Karpas-422 (cell line): ENCODE measurements around the gene DGKB. TPM values are rescaled to one million over a fixed set of nuclear protein-coding genes. Genes with fewer than 3 reads are reported as not detected.

Source experiments
- DNase-seq: peaks from one replicate; pipeline ENCODE4 v3.0.0-alpha.2; 2015
- H2AFZ ChIP-seq: fragments of 200-600 bp; sonication (generic); 2 replicates; pipeline ENCODE4 v1.6.1; 2014; ENCODE audit warnings: antibody characterized with exemption, low read length, mixed read lengths
- H3K27ac ChIP-seq: fragments of 200-600 bp; sonication (generic); 2 replicates; pipeline ENCODE4 v1.5.1; 2014; ENCODE audit warnings: mild to moderate bottlenecking, low read length, moderate library complexity
- H3K27me3 ChIP-seq: fragments of 200-600 bp; sonication (generic); 2 replicates; pipeline ENCODE4 v1.6.1; 2014; ENCODE audit warnings: low read length, mixed read lengths
- H3K36me3 ChIP-seq: fragments of 200-600 bp; sonication (generic); 2 replicates; pipeline ENCODE4 v1.6.1; 2014; ENCODE audit warnings: low read length, mixed read lengths; ENCODE audit not compliant: insufficient read depth
- H3K4me1 ChIP-seq: fragments of 200-600 bp; sonication (generic); 2 replicates; pipeline ENCODE4 v1.6.1; 2014; ENCODE audit warnings: mild to moderate bottlenecking, low read length, mixed read lengths
- H3K4me2 ChIP-seq: fragments of 200-600 bp; sonication (generic); 2 replicates; pipeline ENCODE4 v1.6.1; 2014; ENCODE audit warnings: low read length, low read depth, mild to moderate bottlenecking; ENCODE audit not compliant: poor library complexity, severe bottlenecking
- H3K4me3 ChIP-seq: fragments of 200-600 bp; sonication (generic); 2 replicates; pipeline ENCODE4 v1.5.1; 2014; ENCODE audit warnings: mild to moderate bottlenecking, antibody characterized with exemption, low read length, mixed read lengths
- H3K79me2 ChIP-seq: fragments of 200-600 bp; sonication (generic); 2 replicates; pipeline ENCODE4 v1.6.1; 2014; ENCODE audit warnings: mild to moderate bottlenecking, low read length, mixed read lengths
- H3K9ac ChIP-seq: fragments of 200-600 bp; sonication (generic); 2 replicates; pipeline ENCODE4 v1.6.0; 2014; ENCODE audit warnings: low read length
- H3K9me2 ChIP-seq: fragments of 200-600 bp; sonication (generic), shearing (Covaris generic); replicated peaks from 2 replicates; pipeline ENCODE4 v1.6.0; 2014; ENCODE audit warnings: mild to moderate bottlenecking, low read length, moderate library complexity; ENCODE audit not compliant: insufficient read depth
- H3K9me3 ChIP-seq: fragments of 300-700, 200-600 bp; sonication (generic); 2 replicates; pipeline ENCODE4 v1.6.1; 2014; ENCODE audit warnings: low read length, mixed read lengths
- H4K20me1 ChIP-seq: fragments of 200-600 bp; sonication (generic); 2 replicates; pipeline ENCODE4 v1.6.1; 2014; ENCODE audit warnings: mild to moderate bottlenecking, antibody characterized with exemption, low read length, low read depth; ENCODE audit not compliant: insufficient read depth
- total RNA-seq: library from RNA; depleted of rRNA; stranded (reverse); fragments of >200 nt; shearing (Covaris generic); gene quantifications from 2 replicates; pipeline ENCODE4 v1.2.3, GENCODE V29; 2014; ENCODE audit warnings: low replicate concordance

The DGKB gene
- total RNA-seq, 1 experiment from 2014 or later: not detected

GRCh38 chr7:14275356-14275755 is 627.2 kb downstream of the DGKB start:
- Histone ChIP-seq H3K9me2 (no peaks in the 10 kb centered on the region), H3K4me1 (no peaks in the 10 kb centered on the region), H4K20me1 (no peaks in the 10 kb centered on the region), H3K27ac (no peak overlapping the region), H2AFZ (no peak overlapping the region), H3K27me3 (no peaks in the 10 kb centered on the region), H3K9ac (no peak overlapping the region), H3K9me3 (no peaks in the 10 kb centered on the region), H3K79me2 (no peaks in the 10 kb centered on the region), H3K36me3 (no peaks in the 10 kb centered on the region), H3K4me2 (no peak overlapping the region), H3K4me3 (no peak overlapping the region)
- DNase-seq: no peak

- no peaks in the 10 kb centered on the region for H3K4me1 ChIP-seq
- H3K79me2 ChIP-seq: no peaks in the 10 kb centered on the region
- H3K9ac ChIP-seq: no peak overlapping the region
- H3K36me3 ChIP-seq: no peaks in the 10 kb centered on the region
- no peaks in the 10 kb centered on the region for H4K20me1 ChIP-seq
- H3K9me3 ChIP-seq: no peaks in the 10 kb centered on the region
- H3K4me2 ChIP-seq: no peak overlapping the region
- no peak overlapping the region for H2AFZ ChIP-seq
- DNase-seq: no peak
- no peak overlapping the region for H3K4me3 ChIP-seq
- H3K27ac ChIP-seq: no peak overlapping the region
- no peaks in the 10 kb centered on the region for H3K9me2 ChIP-seq
- H3K27me3 ChIP-seq: no peaks in the 10 kb centered on the region
Observed at GRCh38 chr7:14271441-14271840, 631.1 kb downstream of the DGKB start.

GRCh38 chr7:14270099-14270498 is 632.5 kb downstream of the DGKB start:
- no peaks in the 10 kb centered on the region for H3K9me2 ChIP-seq

GRCh38 chr7:14260011-14260410 is 642.5 kb downstream of the DGKB start:
- H3K79me2 ChIP-seq: no peaks in the 10 kb centered on the region
- H3K9ac ChIP-seq: no peak overlapping the region
- no peak overlapping the region for H2AFZ ChIP-seq
- no peaks in the 10 kb centered on the region for H3K36me3 ChIP-seq
- H3K27me3 ChIP-seq: no peaks in the 10 kb centered on the region
- H3K27ac ChIP-seq: no peak overlapping the region
- H3K4me2 ChIP-seq: no peak overlapping the region
- DNase-seq: no peak
- no peaks in the 10 kb centered on the region for H3K9me2 ChIP-seq
- H4K20me1 ChIP-seq: no peaks in the 10 kb centered on the region
- H3K9me3 ChIP-seq: no peaks in the 10 kb centered on the region
- H3K4me3 ChIP-seq: no peak overlapping the region
- no peaks in the 10 kb centered on the region for H3K4me1 ChIP-seq

More at GRCh38 chr7:14270099-14270498, 632.5 kb downstream of the DGKB start:
- Histone ChIP-seq H3K9ac (no peak overlapping the region), H3K79me2 (no peaks in the 10 kb centered on the region), H3K4me1 (no peaks in the 10 kb centered on the region), H3K4me3 (no peak overlapping the region), H3K4me2 (no peak overlapping the region), H3K36me3 (no peaks in the 10 kb centered on the region), H4K20me1 (no peaks in the 10 kb centered on the region), H3K9me3 (no peaks in the 10 kb centered on the region), H3K27me3 (no peaks in the 10 kb centered on the region), H3K27ac (no peak overlapping the region), H2AFZ (no peak overlapping the region)
- DNase-seq: no peak

- H3K27me3 ChIP-seq: no peaks in the 10 kb centered on the region
- H4K20me1 ChIP-seq: no peaks in the 10 kb centered on the region
- H3K4me1 ChIP-seq: no peaks in the 10 kb centered on the region
- H3K27ac ChIP-seq: no peak overlapping the region
- no peaks in the 10 kb centered on the region for H3K36me3 ChIP-seq
- no peak for DNase-seq
- no peak overlapping the region for H3K9ac ChIP-seq
- H3K9me2 ChIP-seq: no peaks in the 10 kb centered on the region
- H3K4me2 ChIP-seq: no peak overlapping the region
- no peak overlapping the region for H3K4me3 ChIP-seq
- H2AFZ ChIP-seq: no peak overlapping the region
- no peaks in the 10 kb centered on the region for H3K79me2 ChIP-seq
- no peaks in the 10 kb centered on the region for H3K9me3 ChIP-seq
Observed at GRCh38 chr7:14258861-14259260, 643.7 kb downstream of the DGKB start.

- H3K4me2 ChIP-seq: no peak overlapping the region
- no peak overlapping the region for H3K4me3 ChIP-seq
- H3K36me3 ChIP-seq: no peaks in the 10 kb centered on the region
- no peaks in the 10 kb centered on the region for H3K4me1 ChIP-seq
- no peak for DNase-seq
- H3K9me2 ChIP-seq: no peaks in the 10 kb centered on the region
- no peak overlapping the region for H3K27ac ChIP-seq
- no peaks in the 10 kb centered on the region for H4K20me1 ChIP-seq
- H3K79me2 ChIP-seq: no peaks in the 10 kb centered on the region
- H3K9ac ChIP-seq: no peak overlapping the region
- no peak overlapping the region for H2AFZ ChIP-seq
- no peaks in the 10 kb centered on the region for H3K9me3 ChIP-seq
- H3K27me3 ChIP-seq: no peaks in the 10 kb centered on the region
Observed at GRCh38 chr7:14258441-14258840, 644.1 kb downstream of the DGKB start.

- H3K9ac ChIP-seq: no peak overlapping the region
- no peak overlapping the region for H3K4me3 ChIP-seq
- DNase-seq: no peak
- no peaks in the 10 kb centered on the region for H3K9me2 ChIP-seq
- no peaks in the 10 kb centered on the region for H3K27me3 ChIP-seq
- H2AFZ ChIP-seq: no peak overlapping the region
- no peaks in the 10 kb centered on the region for H3K36me3 ChIP-seq
- no peaks in the 10 kb centered on the region for H3K4me1 ChIP-seq
- H3K27ac ChIP-seq: no peak overlapping the region
- H4K20me1 ChIP-seq: no peaks in the 10 kb centered on the region
- no peak overlapping the region for H3K4me2 ChIP-seq
- H3K9me3 ChIP-seq: no peaks in the 10 kb centered on the region
- no peaks in the 10 kb centered on the region for H3K79me2 ChIP-seq
Observed at GRCh38 chr7:14252458-14252857, 650.1 kb downstream of the DGKB start.

GRCh38 chr7:14242175-14242574 is 660.4 kb downstream of the DGKB start:
- Histone ChIP-seq H3K9ac (no peak overlapping the region), H3K27ac (no peak overlapping the region), H3K9me2 (no peaks in the 10 kb centered on the region), H3K4me1 (no peaks in the 10 kb centered on the region), H3K9me3 (no peaks in the 10 kb centered on the region), H3K27me3 (no peaks in the 10 kb centered on the region), H3K4me2 (no peak overlapping the region), H2AFZ (no peak overlapping the region), H3K36me3 (no peaks in the 10 kb centered on the region), H3K79me2 (no peaks in the 10 kb centered on the region), H3K4me3 (no peak overlapping the region), H4K20me1 (no peaks in the 10 kb centered on the region)
- DNase-seq: no peak

- no peak overlapping the region for H3K4me3 ChIP-seq
- no peak for DNase-seq
- no peak overlapping the region for H3K4me2 ChIP-seq
- no peaks in the 10 kb centered on the region for H3K9me3 ChIP-seq
- H3K9ac ChIP-seq: no peak overlapping the region
- no peaks in the 10 kb centered on the region for H3K4me1 ChIP-seq
- H3K9me2 ChIP-seq: no peaks in the 10 kb centered on the region
- H3K27ac ChIP-seq: no peak overlapping the region
- no peaks in the 10 kb centered on the region for H3K27me3 ChIP-seq
- no peaks in the 10 kb centered on the region for H3K36me3 ChIP-seq
- H2AFZ ChIP-seq: no peak overlapping the region
- no peaks in the 10 kb centered on the region for H3K79me2 ChIP-seq
- no peaks in the 10 kb centered on the region for H4K20me1 ChIP-seq
Observed at GRCh38 chr7:14236834-14237233, 665.7 kb downstream of the DGKB start.
